ENCODE results near the gene CHIA. TPM values are rescaled to one million over a fixed set of nuclear protein-coding genes. Genes with fewer than 3 reads are reported as not detected.

Gene CHIA
- not detected for polyA plus RNA-seq (2012; ENCODE audit: insufficient read length, low read depth)

- no peak for TF ChIP-seq FOXP2 (optimal IDR thresholded peaks at IDR 0.05; ENCODE audit: borderline replicate concordance, extremely low read depth, extremely low read length, insufficient read depth)
- TF ChIP-seq SIN3A (IDR thresholded peaks at IDR 0.05; ENCODE audit: borderline replicate concordance, insufficient read depth, low read length): no peak
- TF ChIP-seq TAF1 (IDR thresholded peaks at IDR 0.05; ENCODE audit: borderline replicate concordance, insufficient read depth, low read length): no peak
- no peak for TF ChIP-seq POLR2AphosphoS5 (IDR thresholded peaks at IDR 0.05; ENCODE audit: low read depth, low read length)
- TF ChIP-seq, protein P1, sequence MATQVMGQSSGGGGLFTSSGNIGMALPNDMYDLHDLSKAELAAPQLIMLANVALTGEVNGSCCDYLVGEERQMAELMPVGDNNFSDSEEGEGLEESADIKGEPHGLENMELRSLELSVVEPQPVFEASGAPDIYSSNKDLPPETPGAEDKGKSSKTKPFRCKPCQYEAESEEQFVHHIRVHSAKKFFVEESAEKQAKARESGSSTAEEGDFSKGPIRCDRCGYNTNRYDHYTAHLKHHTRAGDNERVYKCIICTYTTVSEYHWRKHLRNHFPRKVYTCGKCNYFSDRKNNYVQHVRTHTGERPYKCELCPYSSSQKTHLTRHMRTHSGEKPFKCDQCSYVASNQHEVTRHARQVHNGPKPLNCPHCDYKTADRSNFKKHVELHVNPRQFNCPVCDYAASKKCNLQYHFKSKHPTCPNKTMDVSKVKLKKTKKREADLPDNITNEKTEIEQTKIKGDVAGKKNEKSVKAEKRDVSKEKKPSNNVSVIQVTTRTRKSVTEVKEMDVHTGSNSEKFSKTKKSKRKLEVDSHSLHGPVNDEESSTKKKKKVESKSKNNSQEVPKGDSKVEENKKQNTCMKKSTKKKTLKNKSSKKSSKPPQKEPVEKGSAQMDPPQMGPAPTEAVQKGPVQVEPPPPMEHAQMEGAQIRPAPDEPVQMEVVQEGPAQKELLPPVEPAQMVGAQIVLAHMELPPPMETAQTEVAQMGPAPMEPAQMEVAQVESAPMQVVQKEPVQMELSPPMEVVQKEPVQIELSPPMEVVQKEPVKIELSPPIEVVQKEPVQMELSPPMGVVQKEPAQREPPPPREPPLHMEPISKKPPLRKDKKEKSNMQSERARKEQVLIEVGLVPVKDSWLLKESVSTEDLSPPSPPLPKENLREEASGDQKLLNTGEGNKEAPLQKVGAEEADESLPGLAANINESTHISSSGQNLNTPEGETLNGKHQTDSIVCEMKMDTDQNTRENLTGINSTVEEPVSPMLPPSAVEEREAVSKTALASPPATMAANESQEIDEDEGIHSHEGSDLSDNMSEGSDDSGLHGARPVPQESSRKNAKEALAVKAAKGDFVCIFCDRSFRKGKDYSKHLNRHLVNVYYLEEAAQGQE (IDR thresholded peaks at IDR 0.05; ENCODE audit: insufficient read depth in 1 of 2, low read depth in 2 of 2, low read length in 2 of 2): no peak
These were observed at the start of gene CHIA for GRCh38 chr1:111290630-111291029. TSS of gene CHIA (plus strand) at chr1:111290851. CDS start at chr1:111310468, 19,617 bp downstream.

DNA sequence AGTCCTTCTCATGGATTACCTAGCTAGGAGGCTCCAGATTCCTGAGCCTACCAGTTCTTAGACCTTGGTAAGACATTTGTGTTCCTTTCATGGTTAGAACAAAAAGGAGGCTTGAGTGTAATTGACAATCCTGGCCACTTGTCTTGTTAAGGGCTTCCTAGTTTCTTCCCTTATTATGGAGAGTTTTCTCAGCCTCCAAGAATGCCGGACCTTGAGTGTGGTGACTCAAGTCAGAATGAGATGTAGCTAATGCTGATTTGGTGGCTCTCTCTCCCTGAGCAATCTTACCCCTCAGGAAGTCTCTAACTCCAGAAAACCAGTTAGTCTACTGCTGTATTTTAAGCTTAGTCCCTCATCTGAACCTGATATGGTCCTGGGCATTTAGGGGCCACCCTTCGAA, 48.9 kb upstream of the CHIA start:
- TF ChIP-seq SIN3A (IDR thresholded peaks at IDR 0.05; ENCODE audit: borderline replicate concordance, insufficient read depth, low read length) (no peak), FOXP2 (optimal IDR thresholded peaks at IDR 0.05; ENCODE audit: borderline replicate concordance, extremely low read depth, extremely low read length, insufficient read depth) (no peak), POLR2AphosphoS5 (IDR thresholded peaks at IDR 0.05; ENCODE audit: low read depth, low read length) (no peak), TAF1 (IDR thresholded peaks at IDR 0.05; ENCODE audit: borderline replicate concordance, insufficient read depth, low read length) (no peak)
- TF ChIP-seq, protein P1 (IDR thresholded peaks at IDR 0.05; ENCODE audit: insufficient read depth in 1 of 2, low read depth in 2 of 2, low read length in 2 of 2): no peak

DNA sequence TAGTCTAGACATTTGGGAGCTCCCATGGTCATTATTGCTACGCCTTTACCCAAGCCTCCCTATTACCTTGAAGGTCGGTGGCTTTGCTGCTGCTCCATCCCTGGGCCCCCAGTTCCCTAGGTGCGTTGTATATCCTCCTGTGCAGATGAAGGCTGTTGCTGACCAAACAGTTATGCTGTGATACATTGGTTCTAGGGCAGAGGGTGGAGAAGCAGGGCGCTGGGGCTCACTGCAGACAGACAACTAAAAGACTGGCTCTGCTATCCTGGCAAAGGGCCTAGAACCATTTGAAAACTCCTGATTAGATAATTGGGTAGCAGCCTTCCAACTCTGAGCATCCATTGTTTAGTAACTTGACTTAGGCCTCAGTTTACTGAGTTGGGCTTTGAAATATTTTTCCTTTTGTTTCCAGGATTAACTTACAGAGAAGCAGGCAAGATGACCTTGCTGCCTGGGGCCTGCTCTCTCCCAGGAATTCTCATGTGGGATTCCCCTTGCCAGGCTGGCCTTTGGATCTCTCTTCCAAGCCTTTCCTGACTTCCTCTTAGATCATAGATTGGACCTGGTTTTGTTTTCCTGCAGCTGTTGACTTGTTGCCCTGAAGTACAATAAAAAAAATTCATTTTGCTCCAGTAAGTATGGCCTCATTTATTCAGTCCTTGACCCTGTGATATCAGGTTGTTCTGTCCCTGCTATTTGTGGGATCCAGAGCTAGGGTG, 47.7 kb upstream of the CHIA start:
- TF ChIP-seq TAF1 (IDR thresholded peaks at IDR 0.05; ENCODE audit: borderline replicate concordance, insufficient read depth, low read length) (no peak), SIN3A (IDR thresholded peaks at IDR 0.05; ENCODE audit: borderline replicate concordance, insufficient read depth, low read length) (no peak), FOXP2 (optimal IDR thresholded peaks at IDR 0.05; ENCODE audit: borderline replicate concordance, extremely low read depth, extremely low read length, insufficient read depth) (no peak), POLR2AphosphoS5 (IDR thresholded peaks at IDR 0.05; ENCODE audit: low read depth, low read length) (no peak)
- TF ChIP-seq, protein P1 (IDR thresholded peaks at IDR 0.05; ENCODE audit: insufficient read depth in 1 of 2, low read depth in 2 of 2, low read length in 2 of 2): no peak

GRCh38 chr1:111247125-111247838, 43.4 kb upstream of the CHIA start:
- TF ChIP-seq POLR2AphosphoS5 (IDR thresholded peaks at IDR 0.05; ENCODE audit: low read depth, low read length) (no peak), FOXP2 (optimal IDR thresholded peaks at IDR 0.05; ENCODE audit: borderline replicate concordance, extremely low read depth, extremely low read length, insufficient read depth) (no peak), TAF1 (IDR thresholded peaks at IDR 0.05; ENCODE audit: borderline replicate concordance, insufficient read depth, low read length) (no peak), SIN3A (IDR thresholded peaks at IDR 0.05; ENCODE audit: borderline replicate concordance, insufficient read depth, low read length) (no peak)
- TF ChIP-seq, protein P1 (IDR thresholded peaks at IDR 0.05; ENCODE audit: insufficient read depth in 1 of 2, low read depth in 2 of 2, low read length in 2 of 2): no peak

Data from PFSK-1 (cell line).